GM19467 (cell line): ENCODE data around the gene PCDH7.

ENCODE experiments used
- ATAC-seq: cut with Tn5 transposase; IDR thresholded peaks from one replicate; pipeline ENCODE4 v1.9.1; 2021; ENCODE audit warnings: mild to moderate bottlenecking, moderate library complexity; ENCODE audit not compliant: unreplicated experiment

The PCDH7 gene

DNA sequence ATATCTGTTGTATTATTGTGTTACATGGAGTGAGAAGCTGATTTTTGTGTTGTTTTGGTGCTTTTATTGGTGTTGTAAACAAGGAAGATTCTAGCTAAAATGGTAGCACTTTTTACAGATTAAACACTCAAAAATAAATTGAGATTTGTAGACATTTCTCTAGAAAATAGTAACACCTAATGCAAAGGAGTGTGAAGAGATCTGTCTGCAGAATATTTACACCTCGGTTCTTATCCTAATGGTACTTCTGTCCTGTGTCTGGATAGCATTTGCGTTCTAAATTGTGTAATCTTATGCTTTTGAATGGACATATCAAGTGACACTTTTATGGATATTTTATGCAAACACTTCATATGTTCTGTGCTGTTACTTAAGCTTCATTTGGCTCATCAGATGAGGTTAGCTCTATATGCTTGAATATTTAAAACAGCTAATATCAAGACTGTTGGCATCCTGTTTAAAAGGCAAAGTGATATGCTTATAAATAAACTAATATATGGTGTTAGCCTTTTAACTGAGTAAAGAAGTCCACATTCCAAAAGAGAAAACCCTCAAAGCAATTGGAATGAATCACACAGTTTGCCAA, 6.0 kb downstream of the PCDH7 start:
- no peak for ATAC-seq

- ATAC-seq, result no peak
These were observed 7.2 kb downstream of the PCDH7 start for GRCh38 chr4:30727409-30727808.

GRCh38 chr4:30728311-30728710, 8.1 kb downstream of the PCDH7 start:
- no peak for ATAC-seq

- no peak for ATAC-seq
These were observed 23.7 kb downstream of the PCDH7 start for GRCh38 chr4:30743897-30744296.

DNA sequence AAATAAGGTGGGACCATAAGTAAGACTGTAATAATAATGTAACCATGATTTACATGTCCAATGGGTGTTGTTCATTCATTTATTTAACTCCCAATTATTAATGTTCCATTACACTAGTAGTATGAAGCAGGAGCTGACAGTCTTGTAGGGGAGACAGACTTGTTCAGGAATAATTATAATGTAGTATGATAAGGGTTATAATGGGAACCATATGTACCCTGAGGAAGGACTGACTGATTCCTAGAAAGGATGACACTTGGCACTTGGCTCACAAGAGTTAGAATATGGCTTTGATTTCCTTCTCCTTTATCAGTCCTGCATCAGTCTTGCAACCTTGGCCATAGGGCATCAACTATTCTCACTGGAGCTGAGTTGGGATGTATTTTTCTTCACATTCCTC, 24.2 kb downstream of the PCDH7 start:
- ATAC-seq, result no peak

DNA sequence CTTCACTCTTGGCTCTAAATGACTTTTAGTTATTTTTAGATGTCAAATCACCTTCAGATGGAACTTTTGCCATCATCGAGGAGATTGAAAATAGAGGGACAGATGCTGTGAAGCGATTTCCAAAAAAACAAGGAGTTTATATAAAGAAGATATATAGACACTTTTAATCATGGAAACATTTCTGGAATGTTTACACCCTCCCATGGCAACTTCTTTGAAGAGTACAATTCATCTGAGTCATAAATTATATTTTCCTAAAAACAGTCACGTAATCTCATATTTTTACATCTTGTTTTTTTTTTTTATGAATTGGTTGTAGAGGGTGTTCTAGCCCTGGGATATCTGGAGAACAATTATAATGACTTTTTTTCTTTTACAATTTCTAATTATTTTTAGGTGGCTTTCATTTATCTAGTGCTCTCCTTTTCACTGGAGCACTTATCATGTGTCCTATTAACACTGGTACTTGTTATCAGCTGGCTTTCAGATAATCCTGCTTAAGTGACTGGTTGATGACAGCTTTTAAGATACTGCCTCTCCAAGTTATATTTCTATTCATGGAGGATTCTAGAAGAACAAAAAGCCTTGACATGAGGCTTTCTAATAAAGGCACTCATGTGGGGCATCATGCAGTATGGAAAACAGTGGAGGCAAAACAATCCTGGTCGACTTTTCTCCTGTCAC, 24.9 kb downstream of the PCDH7 start:
- ATAC-seq, result no peak

DNA sequence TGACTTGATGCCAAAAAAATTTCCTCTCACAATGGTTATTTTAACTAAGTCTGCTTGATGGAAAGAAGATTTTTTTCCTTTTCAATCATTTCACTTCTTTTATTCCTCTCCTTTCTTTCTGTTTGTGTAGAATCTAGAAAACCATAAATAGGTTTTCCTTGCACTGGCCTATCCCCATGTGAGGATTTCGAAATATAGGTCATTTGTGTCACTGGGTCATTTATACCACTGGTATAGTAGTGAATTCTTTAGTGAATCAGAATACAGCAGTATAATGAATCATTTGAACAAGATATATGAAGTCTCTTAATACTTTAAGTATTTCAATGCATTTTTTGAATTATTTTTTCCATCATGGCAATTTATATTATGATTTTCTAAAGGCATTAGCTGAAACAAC, 26.6 kb downstream of the PCDH7 start:
- no peak for ATAC-seq

DNA sequence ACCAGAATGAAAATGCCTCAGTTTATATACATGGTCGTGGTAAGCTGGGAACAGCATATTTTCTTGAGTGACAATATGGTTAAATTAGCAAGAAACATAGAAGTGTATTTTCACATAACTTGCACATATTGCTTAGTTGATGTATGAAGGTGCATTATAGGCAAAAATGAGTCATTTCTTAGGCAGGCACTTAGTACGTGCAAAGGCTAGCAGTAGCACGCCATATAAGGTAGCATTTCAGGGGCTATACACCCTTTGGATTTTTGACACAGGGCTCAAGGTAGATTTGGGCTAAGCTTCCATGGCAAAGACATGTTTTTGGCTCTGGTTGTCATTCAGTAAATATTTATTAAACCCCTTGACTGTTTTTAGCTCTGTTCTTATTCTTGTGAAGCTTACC, 33.1 kb downstream of the PCDH7 start:
- no peak for ATAC-seq

- ATAC-seq, result no peak
These were observed 33.9 kb downstream of the PCDH7 start for GRCh38 chr4:30754021-30754420.

GRCh38 chr4:30755346-30755745, 35.2 kb downstream of the PCDH7 start:
- no peak for ATAC-seq

- ATAC-seq, result no peak
These were observed 36.4 kb downstream of the PCDH7 start for GRCh38 chr4:30756553-30756952.

DNA sequence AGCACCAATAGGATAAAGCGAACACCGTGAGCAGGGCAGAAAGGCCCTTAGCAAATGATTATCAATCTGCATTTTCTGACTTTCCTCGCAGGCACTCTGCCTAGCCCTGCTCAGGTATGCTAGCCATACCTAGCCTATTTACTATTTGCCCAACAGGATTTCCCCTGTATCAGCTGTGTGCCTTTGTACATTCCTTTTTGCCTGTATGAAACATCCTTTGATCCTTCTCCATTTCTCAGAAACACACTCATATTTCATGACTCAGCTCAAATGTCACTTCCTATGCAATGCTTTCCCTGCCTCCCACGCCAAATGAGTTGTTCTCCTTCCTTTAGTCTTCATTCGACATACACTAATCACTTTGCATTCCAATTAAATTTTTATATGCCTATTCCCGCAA, 37.2 kb downstream of the PCDH7 start:
- ATAC-seq, result no peak

DNA sequence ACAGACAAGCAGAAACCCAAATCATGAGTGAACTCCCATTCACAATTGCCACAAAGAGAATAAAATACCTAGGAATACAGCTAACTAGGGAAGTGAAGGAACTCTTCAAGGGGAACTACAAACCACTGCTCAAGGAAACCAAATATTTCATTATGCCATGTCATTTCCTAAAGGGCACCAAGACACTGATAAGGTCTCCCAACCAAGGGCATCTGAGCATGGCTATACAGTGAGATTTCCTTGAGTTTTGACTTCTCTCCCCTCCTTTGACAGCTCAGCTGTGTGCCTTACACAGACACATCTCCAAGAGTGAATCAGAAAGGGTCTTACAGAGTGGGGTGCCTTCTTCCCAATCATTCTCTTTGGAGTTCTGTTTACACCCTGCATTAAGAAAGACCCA, 40.4 kb downstream of the PCDH7 start:
- ATAC-seq, result no peak

GRCh38 chr4:30763321-30763727, 43.2 kb downstream of the PCDH7 start:
- ATAC-seq, result no peak

DNA sequence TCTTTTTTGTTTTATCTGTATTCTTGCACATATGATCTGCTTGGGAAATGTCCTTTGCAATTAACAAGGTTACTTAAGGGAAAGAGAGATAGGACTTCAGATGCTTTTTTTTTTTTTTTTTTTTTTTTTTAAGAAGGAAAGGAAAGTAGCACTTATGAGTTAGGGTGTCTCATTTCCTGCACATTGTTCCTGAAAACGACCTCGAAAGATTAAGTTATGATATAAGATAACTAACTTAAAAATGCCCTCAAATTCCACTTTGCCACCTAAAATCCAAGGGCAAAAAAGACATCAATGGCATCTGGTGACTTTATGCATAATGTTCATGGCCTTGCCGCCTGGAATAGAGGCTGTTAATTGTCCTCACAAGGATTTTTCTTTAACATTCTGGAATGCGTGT, 44.9 kb downstream of the PCDH7 start:
- no peak for ATAC-seq

- ATAC-seq, result no peak
These were observed 47.1 kb downstream of the PCDH7 start for GRCh38 chr4:30767147-30767845.

DNA sequence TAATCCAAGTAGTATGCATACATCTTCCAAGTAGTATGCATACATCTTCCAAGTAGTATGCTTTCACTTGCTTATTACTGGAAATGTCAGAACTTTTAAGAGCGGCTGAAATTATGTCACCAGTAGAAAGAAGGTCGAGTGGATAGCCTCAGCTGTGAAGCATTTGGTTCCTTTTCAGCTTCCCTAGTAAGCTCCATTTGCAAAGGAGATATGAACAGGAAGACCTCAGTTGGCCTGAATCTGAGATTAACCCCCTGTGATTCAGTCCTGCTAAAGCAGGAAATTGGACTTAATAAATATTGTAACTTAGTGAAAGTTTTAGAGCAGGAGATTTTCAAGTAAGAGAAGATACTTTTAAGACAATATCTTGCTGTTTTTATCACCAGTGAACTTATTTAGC, 48.1 kb downstream of the PCDH7 start:
- no peak for ATAC-seq

- no peak for ATAC-seq
These were observed 48.9 kb downstream of the PCDH7 start for GRCh38 chr4:30769093-30769492.

DNA sequence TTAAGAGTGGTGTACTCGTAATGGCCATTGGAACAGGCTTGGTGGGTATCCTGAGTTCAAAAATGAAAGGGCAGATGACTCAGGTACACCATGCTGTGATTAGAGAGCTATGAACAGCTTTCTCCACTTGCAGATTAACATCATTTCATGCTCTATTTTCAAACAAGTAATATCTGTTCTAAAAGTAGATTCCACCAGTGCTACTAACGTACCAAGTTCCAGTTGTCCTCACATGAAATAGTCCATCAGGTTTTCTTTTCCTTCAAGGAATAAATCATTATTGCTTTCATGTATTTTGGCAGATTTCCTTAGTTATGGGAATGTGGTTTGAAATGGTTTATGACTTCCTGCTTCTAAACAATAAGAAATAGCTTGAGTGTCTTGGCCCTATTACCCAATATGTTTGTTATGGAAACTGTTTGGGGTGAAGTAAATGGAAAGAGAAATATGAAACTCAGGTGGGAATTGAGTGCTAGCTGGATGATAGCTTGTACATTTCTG, 49.9 kb downstream of the PCDH7 start:
- ATAC-seq, result no peak

- ATAC-seq, result no peak
These were observed 50.6 kb downstream of the PCDH7 start for GRCh38 chr4:30770812-30771211.

GRCh38 chr4:30776451-30776850, 56.3 kb downstream of the PCDH7 start:
- no peak for ATAC-seq

DNA sequence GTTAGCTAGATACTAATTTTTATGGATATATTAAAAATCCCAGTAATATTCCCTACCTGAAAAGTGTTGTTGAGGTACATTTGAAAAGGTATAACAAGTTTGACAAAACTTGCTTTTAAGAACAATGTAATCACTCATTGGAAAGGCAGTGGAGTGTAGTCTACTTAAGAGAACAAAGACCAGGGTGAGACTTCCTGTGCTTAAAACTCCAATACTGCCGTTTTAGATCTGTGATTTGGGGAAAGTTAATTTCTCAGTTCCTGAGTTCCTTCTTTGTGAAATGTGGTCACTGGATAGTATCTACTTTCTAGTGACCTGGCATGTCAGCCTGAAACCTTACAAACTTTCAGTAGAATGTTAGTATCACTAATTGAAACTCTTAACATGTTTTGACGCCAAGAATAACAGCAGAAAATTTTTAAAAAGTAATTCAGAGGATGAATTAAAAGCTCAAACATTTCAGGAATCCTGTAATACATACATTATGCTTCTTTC, 56.8 kb downstream of the PCDH7 start:
- no peak for ATAC-seq
